Measurements from ENCODE around the gene GPSM1. TPM values are rescaled to one million over a fixed set of nuclear protein-coding genes. Genes with fewer than 3 reads are reported as not detected.
A peak's percentile ranks its signal among the peaks of the same experiment; 100 is the strongest.

Gene GPSM1
- total RNA-seq, 1 experiment from 2014 or later = 14.2 TPM

DNA sequence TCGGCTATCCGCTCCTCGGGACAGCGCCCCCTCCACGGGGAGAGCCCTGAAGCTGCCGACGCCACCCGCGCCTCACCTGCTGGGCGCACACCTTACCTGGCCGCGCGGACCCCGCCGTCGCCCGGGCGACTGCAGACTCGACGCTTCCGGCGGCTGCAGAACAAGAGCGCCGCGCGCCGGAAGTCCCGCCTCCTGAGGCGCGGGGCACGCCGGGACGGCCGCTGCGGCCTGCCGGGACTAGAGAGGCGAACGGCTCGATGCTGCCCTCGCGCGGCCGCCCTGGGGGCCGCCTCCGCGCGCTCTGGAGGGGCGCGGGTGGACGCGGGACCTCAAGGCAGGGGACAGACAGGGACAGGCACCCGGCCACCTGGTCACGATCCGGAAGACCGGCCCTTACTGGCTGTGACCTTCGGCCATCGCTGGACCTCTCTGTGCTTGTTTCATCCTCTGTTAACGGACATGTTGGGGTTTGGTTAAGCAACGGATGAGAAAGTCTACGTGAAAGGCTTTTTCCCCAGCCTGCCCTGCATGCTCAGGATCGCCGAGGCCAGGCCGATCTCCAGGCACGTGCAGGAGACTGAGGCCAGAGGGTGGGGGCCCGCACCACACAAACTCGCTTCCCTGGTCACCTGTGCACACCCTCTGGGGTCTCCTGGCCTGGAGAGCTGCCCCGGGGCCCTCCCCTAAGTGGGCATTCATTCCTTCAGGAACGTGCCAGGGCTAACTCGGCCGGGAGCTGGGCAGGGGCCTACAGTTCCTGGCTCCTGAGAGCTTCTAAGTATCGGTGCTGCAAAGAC, 72.9 kb downstream of the GPSM1 start, which contains the start of gene SNAPC4 (continued):
- TF ChIP-seq ZNF121 (CRISPR knock-in tag; IDR thresholded peaks at IDR 0.05) (no peak), IRF2 (CRISPR knock-in tag; IDR thresholded peaks at IDR 0.05; ENCODE audit: borderline replicate concordance, low read depth) (no peak), NR2C2 (CRISPR knock-in tag; IDR thresholded peaks at IDR 0.05) (no peak), CREM (CRISPR knock-in tag; IDR thresholded peaks at IDR 0.05) (peak; percentile 80; the same call in 1 of the 2 replicates), FOXJ3 (CRISPR knock-in tag; IDR thresholded peaks at IDR 0.05; ENCODE audit: borderline replicate concordance) (no peak), RORB (CRISPR knock-in tag; IDR thresholded peaks at IDR 0.05) (no peak), ZNF317 (CRISPR knock-in tag; IDR thresholded peaks at IDR 0.05; ENCODE audit: borderline replicate concordance, low read depth) (no peak), E2F5 (CRISPR knock-in tag; IDR thresholded peaks at IDR 0.05) (no peak), ZNF512 (CRISPR knock-in tag; IDR thresholded peaks at IDR 0.05; ENCODE audit: borderline replicate concordance) (no peak), MLX (CRISPR knock-in tag; IDR thresholded peaks at IDR 0.05) (no peak), TCF7 (CRISPR knock-in tag; IDR thresholded peaks at IDR 0.05; ENCODE audit: low read depth) (no peak), ZBTB21 (CRISPR knock-in tag; IDR thresholded peaks at IDR 0.05; ENCODE audit: borderline replicate concordance) (peak; percentile 62; the same call in 1 of the 2 replicates), FOXK1 (CRISPR knock-in tag; IDR thresholded peaks at IDR 0.05) (peak; percentile 56; the same call in 1 of the 2 replicates), SMAD3 (CRISPR knock-in tag; IDR thresholded peaks at IDR 0.05; ENCODE audit: borderline replicate concordance) (peak; percentile 22; the same call in 1 of the 2 replicates), USF1 (CRISPR knock-in tag; IDR thresholded peaks at IDR 0.05) (no peak), ZNF671 (CRISPR knock-in tag; IDR thresholded peaks at IDR 0.05) (peak; percentile 15; the same call in 1 of the 2 replicates), GABPB1 (CRISPR knock-in tag; IDR thresholded peaks at IDR 0.05) (peak; percentile 74), JAZF1 (CRISPR knock-in tag; IDR thresholded peaks at IDR 0.05) (no peak), EMX1 (CRISPR knock-in tag; IDR thresholded peaks at IDR 0.05) (peak; percentile 56; the same call in 1 of the 2 replicates), HMGXB4 (CRISPR knock-in tag; IDR thresholded peaks at IDR 0.05) (peak; percentile 64; the same call in 1 of the 2 replicates)
- TF ChIP-seq, protein P1, sequence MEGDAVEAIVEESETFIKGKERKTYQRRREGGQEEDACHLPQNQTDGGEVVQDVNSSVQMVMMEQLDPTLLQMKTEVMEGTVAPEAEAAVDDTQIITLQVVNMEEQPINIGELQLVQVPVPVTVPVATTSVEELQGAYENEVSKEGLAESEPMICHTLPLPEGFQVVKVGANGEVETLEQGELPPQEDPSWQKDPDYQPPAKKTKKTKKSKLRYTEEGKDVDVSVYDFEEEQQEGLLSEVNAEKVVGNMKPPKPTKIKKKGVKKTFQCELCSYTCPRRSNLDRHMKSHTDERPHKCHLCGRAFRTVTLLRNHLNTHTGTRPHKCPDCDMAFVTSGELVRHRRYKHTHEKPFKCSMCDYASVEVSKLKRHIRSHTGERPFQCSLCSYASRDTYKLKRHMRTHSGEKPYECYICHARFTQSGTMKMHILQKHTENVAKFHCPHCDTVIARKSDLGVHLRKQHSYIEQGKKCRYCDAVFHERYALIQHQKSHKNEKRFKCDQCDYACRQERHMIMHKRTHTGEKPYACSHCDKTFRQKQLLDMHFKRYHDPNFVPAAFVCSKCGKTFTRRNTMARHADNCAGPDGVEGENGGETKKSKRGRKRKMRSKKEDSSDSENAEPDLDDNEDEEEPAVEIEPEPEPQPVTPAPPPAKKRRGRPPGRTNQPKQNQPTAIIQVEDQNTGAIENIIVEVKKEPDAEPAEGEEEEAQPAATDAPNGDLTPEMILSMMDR (IDR thresholded peaks at IDR 0.05) = peak; percentile 57; the same call in 1 of the 2 replicates
- TF ChIP-seq, protein P2, sequence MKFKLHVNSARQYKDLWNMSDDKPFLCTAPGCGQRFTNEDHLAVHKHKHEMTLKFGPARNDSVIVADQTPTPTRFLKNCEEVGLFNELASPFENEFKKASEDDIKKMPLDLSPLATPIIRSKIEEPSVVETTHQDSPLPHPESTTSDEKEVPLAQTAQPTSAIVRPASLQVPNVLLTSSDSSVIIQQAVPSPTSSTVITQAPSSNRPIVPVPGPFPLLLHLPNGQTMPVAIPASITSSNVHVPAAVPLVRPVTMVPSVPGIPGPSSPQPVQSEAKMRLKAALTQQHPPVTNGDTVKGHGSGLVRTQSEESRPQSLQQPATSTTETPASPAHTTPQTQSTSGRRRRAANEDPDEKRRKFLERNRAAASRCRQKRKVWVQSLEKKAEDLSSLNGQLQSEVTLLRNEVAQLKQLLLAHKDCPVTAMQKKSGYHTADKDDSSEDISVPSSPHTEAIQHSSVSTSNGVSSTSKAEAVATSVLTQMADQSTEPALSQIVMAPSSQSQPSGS (CRISPR knock-in tag; IDR thresholded peaks at IDR 0.05; ENCODE audit: borderline replicate concordance, low read depth) = no peak
- TF ChIP-seq, protein P3, sequence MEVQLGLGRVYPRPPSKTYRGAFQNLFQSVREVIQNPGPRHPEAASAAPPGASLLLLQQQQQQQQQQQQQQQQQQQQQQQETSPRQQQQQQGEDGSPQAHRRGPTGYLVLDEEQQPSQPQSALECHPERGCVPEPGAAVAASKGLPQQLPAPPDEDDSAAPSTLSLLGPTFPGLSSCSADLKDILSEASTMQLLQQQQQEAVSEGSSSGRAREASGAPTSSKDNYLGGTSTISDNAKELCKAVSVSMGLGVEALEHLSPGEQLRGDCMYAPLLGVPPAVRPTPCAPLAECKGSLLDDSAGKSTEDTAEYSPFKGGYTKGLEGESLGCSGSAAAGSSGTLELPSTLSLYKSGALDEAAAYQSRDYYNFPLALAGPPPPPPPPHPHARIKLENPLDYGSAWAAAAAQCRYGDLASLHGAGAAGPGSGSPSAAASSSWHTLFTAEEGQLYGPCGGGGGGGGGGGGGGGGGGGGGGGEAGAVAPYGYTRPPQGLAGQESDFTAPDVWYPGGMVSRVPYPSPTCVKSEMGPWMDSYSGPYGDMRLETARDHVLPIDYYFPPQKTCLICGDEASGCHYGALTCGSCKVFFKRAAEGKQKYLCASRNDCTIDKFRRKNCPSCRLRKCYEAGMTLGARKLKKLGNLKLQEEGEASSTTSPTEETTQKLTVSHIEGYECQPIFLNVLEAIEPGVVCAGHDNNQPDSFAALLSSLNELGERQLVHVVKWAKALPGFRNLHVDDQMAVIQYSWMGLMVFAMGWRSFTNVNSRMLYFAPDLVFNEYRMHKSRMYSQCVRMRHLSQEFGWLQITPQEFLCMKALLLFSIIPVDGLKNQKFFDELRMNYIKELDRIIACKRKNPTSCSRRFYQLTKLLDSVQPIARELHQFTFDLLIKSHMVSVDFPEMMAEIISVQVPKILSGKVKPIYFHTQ (CRISPR knock-in tag; IDR thresholded peaks at IDR 0.05) = peak; percentile 50; the same call in 1 of the 2 replicates
- TF ChIP-seq, protein P4, sequence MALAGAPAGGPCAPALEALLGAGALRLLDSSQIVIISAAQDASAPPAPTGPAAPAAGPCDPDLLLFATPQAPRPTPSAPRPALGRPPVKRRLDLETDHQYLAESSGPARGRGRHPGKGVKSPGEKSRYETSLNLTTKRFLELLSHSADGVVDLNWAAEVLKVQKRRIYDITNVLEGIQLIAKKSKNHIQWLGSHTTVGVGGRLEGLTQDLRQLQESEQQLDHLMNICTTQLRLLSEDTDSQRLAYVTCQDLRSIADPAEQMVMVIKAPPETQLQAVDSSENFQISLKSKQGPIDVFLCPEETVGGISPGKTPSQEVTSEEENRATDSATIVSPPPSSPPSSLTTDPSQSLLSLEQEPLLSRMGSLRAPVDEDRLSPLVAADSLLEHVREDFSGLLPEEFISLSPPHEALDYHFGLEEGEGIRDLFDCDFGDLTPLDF (CRISPR knock-in tag; IDR thresholded peaks at IDR 0.05) = no peak

Data from WTC11 (cell line).